ENCODE data around the gene GADD45G. TPM values are rescaled to one million over a fixed set of nuclear protein-coding genes. Genes with fewer than 3 reads are reported as not detected.

The GADD45G gene
- total and polyA plus RNA-seq, 7 experiments from 2014 or later = 0.51 to 18.7 (median 2.9) TPM; not detected in 1

GRCh38 chr9:89639367-89639795 lies 34.6 kb downstream of the GADD45G start:
- Histone ChIP-seq H3K36me3 (ENCODE audit: control insufficient read depth in 2 of 3, insufficient read depth in 3 of 3, low read length in 3 of 3) (no peaks in the 10 kb centered on the region), H3K27me3 (ENCODE audit: control insufficient read depth in 2 of 2, insufficient read depth in 2 of 2, low read length in 2 of 2) (no peaks in the 10 kb centered on the region), H3K9me3 (ENCODE audit: control insufficient read depth in 2 of 3, low read length in 3 of 3) (no peaks in the 10 kb centered on the region), H3K27ac (ENCODE audit: low read depth, low read length) (no peak overlapping the region), H3K4me1 (ENCODE audit: control insufficient read depth in 2 of 2, insufficient read depth in 2 of 2, low read length in 2 of 2) (no peaks in the 10 kb centered on the region), H3K4me3 (ENCODE audit: low read length) (no peak overlapping the region)
- peaks cover 0 to 10% (median 0%) of the 10 kb centered on the region in 7 donors for H3K4me1 Mint-ChIP-seq
- intact Hi-C loops (cut with micrococcal nuclease) = no loop called here
- POLR2A ChIA-PET = no interaction called here
- DNase-seq (no peak), ATAC-seq (no peak)
- H3K36me3 Mint-ChIP-seq = peaks cover 0 to 1% (median 0%) of the 10 kb centered on the region in 5 donors
- H3K27me3 Mint-ChIP-seq = no peaks in the 10 kb centered on the region
- H3K9me3 Mint-ChIP-seq = peaks cover 0 to 1% (median 0%) of the 10 kb centered on the region in 11 donors
- CTCF ChIA-PET = no interaction called here
- H3K4me3 Mint-ChIP-seq = no peak overlapping the region
- no peak overlapping the region for H3K27ac Mint-ChIP-seq

GRCh38 chr9:89639961-89640360 lies 35.1 kb downstream of the GADD45G start:
- ATAC-seq (no peak), DNase-seq (no peak)
- Histone ChIP-seq H3K36me3 (ENCODE audit: control insufficient read depth in 2 of 3, insufficient read depth in 3 of 3, low read length in 3 of 3) (no peaks in the 10 kb centered on the region), H3K9me3 (ENCODE audit: control insufficient read depth in 2 of 3, low read length in 3 of 3) (no peaks in the 10 kb centered on the region), H3K4me1 (ENCODE audit: control insufficient read depth in 2 of 2, insufficient read depth in 2 of 2, low read length in 2 of 2) (no peaks in the 10 kb centered on the region), H3K4me3 (ENCODE audit: low read length) (no peak overlapping the region), H3K27ac (ENCODE audit: low read depth, low read length) (no peak overlapping the region), H3K27me3 (ENCODE audit: control insufficient read depth in 2 of 2, insufficient read depth in 2 of 2, low read length in 2 of 2) (no peaks in the 10 kb centered on the region)
- no peak overlapping the region for H3K4me3 Mint-ChIP-seq
- H3K27ac Mint-ChIP-seq = no peak overlapping the region
- H3K36me3 Mint-ChIP-seq = peaks cover 0 to 1% (median 0%) of the 10 kb centered on the region in 5 donors
- CTCF ChIA-PET = no interaction called here
- peaks cover 0 to 10% (median 0%) of the 10 kb centered on the region in 7 donors for H3K4me1 Mint-ChIP-seq
- H3K27me3 Mint-ChIP-seq = no peaks in the 10 kb centered on the region
- H3K9me3 Mint-ChIP-seq = no peaks in the 10 kb centered on the region
- intact Hi-C loops (cut with micrococcal nuclease) = no loop called here
- POLR2A ChIA-PET = no interaction called here

GRCh38 chr9:89640361-89640760 lies 35.5 kb downstream of the GADD45G start:
- no peak for DNase-seq
- Histone ChIP-seq H3K27me3 (ENCODE audit: control insufficient read depth in 2 of 2, insufficient read depth in 2 of 2, low read length in 2 of 2) (no peaks in the 10 kb centered on the region), H3K36me3 (ENCODE audit: control insufficient read depth in 2 of 3, insufficient read depth in 3 of 3, low read length in 3 of 3) (no peaks in the 10 kb centered on the region), H3K4me3 (ENCODE audit: low read length) (no peak overlapping the region), H3K27ac (ENCODE audit: low read depth, low read length) (no peak overlapping the region), H3K4me1 (ENCODE audit: control insufficient read depth in 2 of 2, insufficient read depth in 2 of 2, low read length in 2 of 2) (no peaks in the 10 kb centered on the region), H3K9me3 (ENCODE audit: control insufficient read depth in 2 of 3, low read length in 3 of 3) (no peaks in the 10 kb centered on the region)
- Mint-ChIP-seq H3K36me3 (peaks cover 0 to 2% (median 0%) of the 10 kb centered on the region in 5 donors), H3K27ac (no peak overlapping the region), H3K9me3 (no peaks in the 10 kb centered on the region), H3K4me3 (no peak overlapping the region), H3K4me1 (peaks cover 0 to 7% (median 0%) of the 10 kb centered on the region in 7 donors), H3K27me3 (peaks cover 0 to under 1% (median 0%) of the 10 kb centered on the region in 5 donors)
- CTCF ChIA-PET = no interaction called here
- peak; percentile 55 for ATAC-seq
- intact Hi-C loops (cut with micrococcal nuclease) = no loop called here
- POLR2A ChIA-PET = no interaction called here

GRCh38 chr9:89640801-89641200 lies 36.0 kb downstream of the GADD45G start:
- ATAC-seq = no peak
- Histone ChIP-seq H3K4me1 (ENCODE audit: control insufficient read depth in 2 of 2, insufficient read depth in 2 of 2, low read length in 2 of 2) (no peaks in the 10 kb centered on the region), H3K27me3 (ENCODE audit: control insufficient read depth in 2 of 2, insufficient read depth in 2 of 2, low read length in 2 of 2) (no peaks in the 10 kb centered on the region), H3K27ac (ENCODE audit: low read depth, low read length) (no peak overlapping the region), H3K9me3 (ENCODE audit: control insufficient read depth in 2 of 3, low read length in 3 of 3) (no peaks in the 10 kb centered on the region), H3K4me3 (ENCODE audit: low read length) (no peak overlapping the region), H3K36me3 (ENCODE audit: control insufficient read depth in 2 of 3, insufficient read depth in 3 of 3, low read length in 3 of 3) (no peaks in the 10 kb centered on the region)
- ChIA-PET POLR2A (no interaction called here), CTCF (no interaction called here)
- DNase-seq = no peak
- Mint-ChIP-seq H3K36me3 (peaks cover 0 to 4% (median 0%) of the 10 kb centered on the region in 5 donors), H3K9me3 (no peaks in the 10 kb centered on the region), H3K27ac (no peak overlapping the region), H3K4me3 (no peak overlapping the region), H3K27me3 (peaks cover 0 to 3% (median 0%) of the 10 kb centered on the region in 5 donors), H3K4me1 (peaks cover 0 to 7% (median 0%) of the 10 kb centered on the region in 7 donors)
- intact Hi-C loops (cut with micrococcal nuclease) = no loop called here

GRCh38 chr9:89641980-89642379 lies 37.2 kb downstream of the GADD45G start:
- peaks cover 0 to 4% (median 0%) of the 10 kb centered on the region in 5 donors for H3K36me3 Mint-ChIP-seq
- no peaks in the 10 kb centered on the region for H3K4me1 ChIP-seq (ENCODE audit: control insufficient read depth in 2 of 2, insufficient read depth in 2 of 2, low read length in 2 of 2)
- ChIA-PET CTCF (interaction anchor here (0.6 kb wide), 1 partner anchor 1694 kb away, joined by 3 read pairs; no protein-coding TSS in a partner anchor), POLR2A (no interaction called here)
- no peak overlapping the region for H3K27ac ChIP-seq (ENCODE audit: low read depth, low read length)
- peaks cover 0 to 3% (median 0%) of the 10 kb centered on the region in 5 donors for H3K27me3 Mint-ChIP-seq
- H3K27me3 ChIP-seq (ENCODE audit: control insufficient read depth in 2 of 2, insufficient read depth in 2 of 2, low read length in 2 of 2) = no peaks in the 10 kb centered on the region
- no peak overlapping the region for H3K4me3 ChIP-seq (ENCODE audit: low read length)
- H3K27ac Mint-ChIP-seq = no peak overlapping the region
- no peaks in the 10 kb centered on the region for H3K9me3 Mint-ChIP-seq
- ATAC-seq (no peak), DNase-seq (no peak)
- H3K4me1 Mint-ChIP-seq = peaks cover 0 to 7% (median 0%) of the 10 kb centered on the region in 7 donors
- no peak overlapping the region for H3K4me3 Mint-ChIP-seq
- H3K36me3 ChIP-seq (ENCODE audit: control insufficient read depth in 2 of 3, insufficient read depth in 3 of 3, low read length in 3 of 3) = no peaks in the 10 kb centered on the region
- intact Hi-C loops (cut with micrococcal nuclease) = no loop called here
- H3K9me3 ChIP-seq (ENCODE audit: control insufficient read depth in 2 of 3, low read length in 3 of 3) = no peaks in the 10 kb centered on the region

GRCh38 chr9:89642789-89643188 lies 38.0 kb downstream of the GADD45G start:
- no peaks in the 10 kb centered on the region for H3K9me3 ChIP-seq (ENCODE audit: control insufficient read depth in 2 of 3, low read length in 3 of 3)
- no peaks in the 10 kb centered on the region for H3K4me1 ChIP-seq (ENCODE audit: control insufficient read depth in 2 of 2, insufficient read depth in 2 of 2, low read length in 2 of 2)
- H3K27ac Mint-ChIP-seq = peak overlapping the region in 1 of 9 donors; percentile 54
- peak overlapping the region in 1 of 10 donors; percentile 18 for H3K4me3 Mint-ChIP-seq
- no peaks in the 10 kb centered on the region for H3K36me3 ChIP-seq (ENCODE audit: control insufficient read depth in 2 of 3, insufficient read depth in 3 of 3, low read length in 3 of 3)
- no peaks in the 10 kb centered on the region for H3K27me3 ChIP-seq (ENCODE audit: control insufficient read depth in 2 of 2, insufficient read depth in 2 of 2, low read length in 2 of 2)
- intact Hi-C loops (cut with micrococcal nuclease) = no loop called here
- no peak overlapping the region for H3K27ac ChIP-seq (ENCODE audit: low read depth, low read length)
- H3K36me3 Mint-ChIP-seq = peaks cover 0 to 4% (median 0%) of the 10 kb centered on the region in 5 donors
- no peak overlapping the region for H3K4me3 ChIP-seq (ENCODE audit: low read length)
- CTCF ChIA-PET = interaction anchor here (0.6 kb wide), 1 partner anchor 1693 kb away, joined by 3 read pairs; no protein-coding TSS in a partner anchor
- DNase-seq (no peak), ATAC-seq (no peak)
- peaks cover 0 to 3% (median 0%) of the 10 kb centered on the region in 5 donors for H3K27me3 Mint-ChIP-seq
- H3K4me1 Mint-ChIP-seq = peaks cover 0 to 7% (median 0%) of the 10 kb centered on the region in 7 donors
- no peaks in the 10 kb centered on the region for H3K9me3 Mint-ChIP-seq
- POLR2A ChIA-PET = no interaction called here

GRCh38 chr9:89646189-89646939 lies 41.6 kb downstream of the GADD45G start:
- CTCF ChIA-PET = no interaction called here
- Histone ChIP-seq H3K27me3 (ENCODE audit: control insufficient read depth in 2 of 2, insufficient read depth in 2 of 2, low read length in 2 of 2) (no peaks in the 10 kb centered on the region), H3K4me3 (ENCODE audit: low read length) (no peak overlapping the region), H3K36me3 (ENCODE audit: control insufficient read depth in 2 of 3, insufficient read depth in 3 of 3, low read length in 3 of 3) (no peaks in the 10 kb centered on the region), H3K4me1 (ENCODE audit: control insufficient read depth in 2 of 2, insufficient read depth in 2 of 2, low read length in 2 of 2) (no peaks in the 10 kb centered on the region), H3K27ac (ENCODE audit: low read depth, low read length) (no peak overlapping the region), H3K9me3 (ENCODE audit: control insufficient read depth in 2 of 3, low read length in 3 of 3) (no peaks in the 10 kb centered on the region)
- H3K4me1 Mint-ChIP-seq = peaks cover 0 to 11% (median 0%) of the 10 kb centered on the region in 7 donors
- H3K4me3 Mint-ChIP-seq = no peak overlapping the region
- no peaks in the 10 kb centered on the region for H3K9me3 Mint-ChIP-seq
- H3K36me3 Mint-ChIP-seq = peaks cover 0 to 3% (median 0%) of the 10 kb centered on the region in 5 donors
- H3K27ac Mint-ChIP-seq = no peak overlapping the region
- H3K27me3 Mint-ChIP-seq = peaks cover 0 to 23% (median 0%) of the 10 kb centered on the region in 5 donors
- no peak for DNase-seq
- POLR2A ChIA-PET = no interaction called here
- ATAC-seq = no peak
- intact Hi-C loops (cut with micrococcal nuclease) = no loop called here
